Measurements from ENCODE around the gene NTM. TPM values are rescaled to one million over a fixed set of nuclear protein-coding genes. Genes with fewer than 3 reads are reported as not detected.

Gene NTM
- polyA plus RNA-seq, 1 experiment = 33.6 TPM

DNA sequence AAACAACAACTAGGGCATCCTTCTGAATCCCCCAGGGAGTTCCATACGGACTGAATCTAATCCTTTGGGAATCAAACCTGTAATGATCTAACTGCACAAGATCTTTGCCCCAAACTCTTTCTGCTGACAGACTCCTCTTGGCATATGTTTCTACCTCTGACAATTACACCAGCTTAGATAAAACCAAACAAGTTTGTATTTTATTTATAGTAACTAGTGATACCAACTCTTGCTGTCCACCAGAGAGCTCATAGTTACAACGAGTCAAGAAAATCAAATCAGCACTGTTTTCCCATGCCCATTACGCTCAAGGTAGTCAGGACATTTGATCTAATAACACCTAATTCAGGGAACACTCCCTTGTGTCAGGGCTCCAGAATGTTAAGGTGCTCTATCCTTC lies 972.0 kb downstream of the NTM start:
- no peaks in the 10 kb centered on the region for H3K27me3 ChIP-seq (ENCODE audit: control insufficient read depth, insufficient read depth, low read length)
- DNase-seq (ENCODE audit: low read depth) = no peak
- TF ChIP-seq CTCF (IDR thresholded peaks at IDR 0.05; ENCODE audit: insufficient read depth, low read depth, low read length) = no peak
- ChIA-PET POLR2A (no interaction called here), CTCF (no interaction called here)
- H3K4me3 ChIP-seq (ENCODE audit: low read depth, low read length) = no peak overlapping the region
- H3K36me3 ChIP-seq (ENCODE audit: control insufficient read depth, insufficient read depth, low read length) = no peaks in the 10 kb centered on the region

- ChIA-PET CTCF (no interaction called here), POLR2A (no interaction called here)
- Histone ChIP-seq H3K27me3 (ENCODE audit: control insufficient read depth, insufficient read depth, low read length) (peaks cover 2% of the 10 kb centered on the region; the same call in 1 of the 2 replicates), H3K4me3 (ENCODE audit: low read depth, low read length) (no peak overlapping the region), H3K36me3 (ENCODE audit: control insufficient read depth, insufficient read depth, low read length) (no peaks in the 10 kb centered on the region)
- no peak for TF ChIP-seq CTCF (IDR thresholded peaks at IDR 0.05; ENCODE audit: insufficient read depth, low read depth, low read length)
- no peak for DNase-seq (ENCODE audit: low read depth)
Measured at GRCh38 chr11:132343445-132344175, 973.2 kb downstream of the NTM start.

DNA sequence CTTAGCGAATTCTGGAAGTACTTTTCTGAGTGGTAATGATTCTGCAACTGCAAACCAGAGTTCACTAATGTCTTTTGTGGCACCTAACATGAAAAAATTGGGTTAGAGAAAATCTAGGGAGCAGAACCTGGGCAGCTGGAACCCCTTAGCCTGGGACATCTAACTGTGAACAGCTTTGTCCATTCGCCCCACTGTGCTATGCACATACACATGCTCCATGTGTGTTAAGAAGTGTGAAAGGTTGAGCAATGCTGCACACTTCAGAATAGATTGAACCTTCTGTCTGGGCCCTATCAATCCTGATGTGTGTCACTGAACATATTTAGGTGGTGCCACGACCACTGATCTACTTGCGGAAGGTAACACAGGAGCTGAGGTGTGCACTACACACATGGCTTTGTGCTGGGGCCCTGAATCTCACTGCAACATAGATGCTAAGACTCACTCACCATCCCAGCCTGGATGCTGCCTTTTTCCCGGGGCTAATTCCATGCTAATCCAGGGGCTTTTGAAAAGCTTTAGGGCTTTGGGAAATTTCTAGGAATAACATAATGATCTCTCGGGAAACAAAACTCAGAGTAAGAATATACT lies 976.2 kb downstream of the NTM start:
- Histone ChIP-seq H3K36me3 (ENCODE audit: control insufficient read depth, insufficient read depth, low read length) (no peaks in the 10 kb centered on the region), H3K4me3 (ENCODE audit: low read depth, low read length) (no peak overlapping the region), H3K27me3 (ENCODE audit: control insufficient read depth, insufficient read depth, low read length) (peaks cover 2% of the 10 kb centered on the region; the same call in 1 of the 2 replicates)
- ChIA-PET POLR2A (no interaction called here), CTCF (interaction anchor here (1.1 kb wide), 1 partner anchor 68 kb away, joined by 3 read pairs; no protein-coding TSS in a partner anchor)
- no peak for TF ChIP-seq CTCF (IDR thresholded peaks at IDR 0.05; ENCODE audit: insufficient read depth, low read depth, low read length)
- no peak for DNase-seq (ENCODE audit: low read depth)

- ChIA-PET CTCF (interaction anchor here (1.0 to 1.1 kb wide), 2 partner anchors 34 to 69 kb away, joined by 3 read pairs; no protein-coding TSS in a partner anchor), POLR2A (no interaction called here)
- Histone ChIP-seq H3K4me3 (ENCODE audit: low read depth, low read length) (no peak overlapping the region), H3K27me3 (ENCODE audit: control insufficient read depth, insufficient read depth, low read length) (peaks cover 2% of the 10 kb centered on the region; the same call in 1 of the 2 replicates), H3K36me3 (ENCODE audit: control insufficient read depth, insufficient read depth, low read length) (no peaks in the 10 kb centered on the region)
- no peak for DNase-seq (ENCODE audit: low read depth)
- no peak for TF ChIP-seq CTCF (IDR thresholded peaks at IDR 0.05; ENCODE audit: insufficient read depth, low read depth, low read length)
Measured at GRCh38 chr11:132347156-132348090, 977.0 kb downstream of the NTM start.

Data from BJ (cell line).